SJCRH30 (cell line): ENCODE results near the gene LHX5. TPM values are rescaled to one million over a fixed set of nuclear protein-coding genes. Genes with fewer than 3 reads are reported as not detected.
A peak's percentile ranks its signal among the peaks of the same experiment; 100 is the strongest.

Experiments
- DNase-seq, 2 experiments: peaks; one replicate each; pipeline ENCODE4 v3.0.0-alpha.2; 2015 to 2020
- H3K27ac ChIP-seq: fragments of 250-450 bp; sonication (Bioruptor Pico); 2 replicates; pipeline ENCODE4 v1.5.1; 2020; ENCODE audit warnings: mild to moderate bottlenecking, moderate library complexity
- H3K27me3 ChIP-seq: fragments of 250-450 bp; sonication (Bioruptor Pico); 2 replicates; pipeline ENCODE4 v1.5.1; 2020; ENCODE audit warnings: mild to moderate bottlenecking, moderate library complexity
- H3K36me3 ChIP-seq: fragments of 250-450 bp; sonication (Bioruptor Pico); 2 replicates; pipeline ENCODE4 v1.5.1; 2020; ENCODE audit warnings: mild to moderate bottlenecking, moderate library complexity
- H3K4me1 ChIP-seq: fragments of 250-450 bp; sonication (Bioruptor Pico); 2 replicates; pipeline ENCODE4 v1.5.1; 2020; ENCODE audit warnings: mild to moderate bottlenecking, moderate library complexity
- H3K4me3 ChIP-seq: fragments of 250-450 bp; sonication (Bioruptor Pico); 2 replicates; pipeline ENCODE4 v1.5.1; 2020; ENCODE audit warnings: mild to moderate bottlenecking, moderate library complexity
- H3K9me3 ChIP-seq: fragments of 250-450 bp; sonication (Bioruptor Pico); replicated peaks from 2 replicates; pipeline ENCODE4 v1.5.1; 2020; ENCODE audit warnings: mild to moderate bottlenecking, moderate library complexity
- total RNA-seq: library from RNA; depleted of rRNA; stranded (reverse); fragments of >200 nt; shearing (Covaris generic); gene quantifications from 2 replicates; pipeline ENCODE4 v1.2.3, GENCODE V29; 2014

The LHX5 gene
- total RNA-seq, 1 experiment from 2014 or later = not detected

DNA sequence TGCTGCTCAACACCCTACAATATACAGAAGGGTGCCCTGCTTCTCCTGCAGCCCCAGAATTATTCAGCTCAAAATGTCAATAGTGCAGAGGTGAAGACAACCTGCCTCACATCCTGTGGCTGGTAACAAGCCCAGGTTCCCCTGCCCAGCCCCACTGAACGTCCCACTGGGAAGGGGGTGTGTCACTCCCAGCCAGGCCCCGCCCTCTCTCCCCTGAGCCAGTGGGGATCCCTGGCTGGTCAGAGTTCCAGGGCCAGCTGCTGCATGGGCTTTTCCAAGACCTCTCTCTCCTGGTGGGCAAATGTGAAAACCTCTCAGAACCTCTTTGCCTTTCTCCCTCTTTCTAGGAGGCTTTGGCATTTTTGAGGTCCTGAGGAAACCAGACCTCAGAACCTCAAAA lies 13.7 kb upstream of the LHX5 start:
- Histone ChIP-seq H3K27me3 (peaks cover 4% of the 10 kb centered on the region; the same call in 1 of the 2 replicates), H3K4me1 (no peaks in the 10 kb centered on the region), H3K36me3 (no peaks in the 10 kb centered on the region), H3K4me3 (no peak overlapping the region), H3K27ac (no peak overlapping the region), H3K9me3 (no peaks in the 10 kb centered on the region)
- DNase-seq = no peak

DNA sequence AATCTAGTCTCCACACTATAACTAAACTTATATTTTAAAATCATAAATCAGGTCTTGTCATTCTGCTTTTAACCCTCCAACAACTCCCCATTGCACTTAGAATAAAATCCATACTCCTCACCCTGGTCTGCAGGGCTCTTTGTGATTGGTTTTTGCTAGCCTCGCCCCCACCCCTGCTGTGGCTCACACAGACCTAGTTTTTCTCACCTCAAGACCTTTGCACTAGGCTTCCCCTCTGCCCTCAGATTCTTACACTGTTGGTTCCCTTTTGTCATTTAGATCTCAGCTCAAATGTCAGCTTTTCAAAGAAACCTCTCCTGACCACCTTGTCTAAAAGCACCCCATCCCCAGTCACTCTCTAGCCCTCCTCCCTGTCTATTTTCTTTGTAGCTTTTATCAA lies 10.7 kb upstream of the LHX5 start:
- H3K4me3 ChIP-seq = no peak overlapping the region
- H3K9me3 ChIP-seq = no peaks in the 10 kb centered on the region
- DNase-seq = no peak
- no peak overlapping the region for H3K27ac ChIP-seq
- no peaks in the 10 kb centered on the region for H3K4me1 ChIP-seq
- H3K27me3 ChIP-seq = peaks cover 4% of the 10 kb centered on the region; the same call in 1 of the 2 replicates
- H3K36me3 ChIP-seq = no peaks in the 10 kb centered on the region

DNA sequence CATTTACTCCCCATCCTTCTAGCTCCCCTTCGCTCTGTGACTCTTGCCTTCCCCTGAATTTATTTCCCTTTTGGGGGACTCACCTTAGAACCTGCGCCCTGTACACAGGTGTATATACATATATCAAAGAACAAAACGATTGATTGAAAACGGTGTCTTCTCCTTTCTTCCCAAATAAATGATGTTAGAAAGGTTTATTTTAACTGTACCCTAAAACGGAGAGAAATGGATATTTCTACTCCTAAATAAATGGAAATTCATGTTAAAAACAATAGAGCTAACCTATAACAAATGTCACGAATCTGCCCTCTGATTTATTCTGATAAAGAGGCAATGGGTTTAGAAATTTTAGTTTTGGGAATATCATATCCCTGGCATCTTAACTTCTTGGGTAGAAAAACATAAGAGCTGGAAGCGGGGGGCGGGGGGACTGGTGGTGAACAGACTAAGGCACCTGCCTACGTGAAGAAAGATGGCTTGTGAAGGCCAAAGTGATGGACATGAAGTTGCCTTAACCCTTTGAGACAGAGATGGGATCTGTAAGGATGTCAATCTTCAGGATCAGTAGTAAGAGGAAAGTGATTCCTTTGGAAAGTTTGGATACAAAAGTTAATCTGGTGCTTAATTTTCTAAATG lies 8.8 kb upstream of the LHX5 start:
- H3K4me3 ChIP-seq = no peak overlapping the region
- H3K4me1 ChIP-seq = no peaks in the 10 kb centered on the region
- H3K9me3 ChIP-seq = no peaks in the 10 kb centered on the region
- no peak for DNase-seq
- H3K27ac ChIP-seq = no peak overlapping the region
- no peaks in the 10 kb centered on the region for H3K36me3 ChIP-seq
- peaks cover 2% of the 10 kb centered on the region; the same call in 1 of the 2 replicates for H3K27me3 ChIP-seq

DNA sequence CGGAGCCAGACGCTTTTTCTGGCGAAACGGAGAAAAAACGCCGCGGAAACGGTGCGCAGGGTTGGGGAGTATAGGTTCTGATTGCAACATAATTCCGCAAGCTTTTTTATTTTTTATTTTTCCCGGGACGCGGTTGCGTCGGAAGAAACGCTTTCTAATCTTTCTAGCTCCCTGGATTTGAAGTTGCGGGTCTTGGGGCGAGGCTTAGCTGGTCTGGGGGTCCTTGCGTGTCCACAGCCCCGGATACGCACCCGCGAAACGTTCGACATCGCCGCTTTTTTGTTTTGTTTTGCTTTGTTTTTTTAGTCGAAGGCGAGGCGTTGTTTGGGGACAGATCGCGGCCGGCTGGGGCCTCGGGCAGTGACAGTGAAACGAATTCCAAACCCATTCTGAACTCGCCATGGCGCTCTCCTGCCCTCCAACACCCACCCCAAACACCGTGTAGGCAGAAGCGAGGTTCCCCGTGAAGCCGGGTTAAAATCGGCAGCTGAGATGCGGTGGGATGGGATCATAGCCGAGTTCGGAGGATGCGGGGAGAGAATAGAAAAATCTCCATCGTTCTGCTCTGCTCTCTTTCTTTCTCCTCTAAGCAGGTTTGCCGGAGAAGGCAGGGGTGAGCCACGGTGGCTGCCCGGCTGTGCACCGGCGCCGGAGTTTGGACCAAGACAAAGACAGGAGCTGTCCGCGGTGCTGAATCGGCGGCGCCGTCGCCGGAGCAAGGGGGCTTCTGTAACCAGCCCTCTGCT lies 8.1 kb upstream of the LHX5 start:
- Histone ChIP-seq H3K27me3 (no peaks in the 10 kb centered on the region; the same call in 1 of the 2 replicates), H3K27ac (no peak overlapping the region), H3K4me1 (no peaks in the 10 kb centered on the region), H3K36me3 (no peaks in the 10 kb centered on the region), H3K4me3 (no peak overlapping the region), H3K9me3 (no peaks in the 10 kb centered on the region)
- peak; percentile 17 for DNase-seq

DNA sequence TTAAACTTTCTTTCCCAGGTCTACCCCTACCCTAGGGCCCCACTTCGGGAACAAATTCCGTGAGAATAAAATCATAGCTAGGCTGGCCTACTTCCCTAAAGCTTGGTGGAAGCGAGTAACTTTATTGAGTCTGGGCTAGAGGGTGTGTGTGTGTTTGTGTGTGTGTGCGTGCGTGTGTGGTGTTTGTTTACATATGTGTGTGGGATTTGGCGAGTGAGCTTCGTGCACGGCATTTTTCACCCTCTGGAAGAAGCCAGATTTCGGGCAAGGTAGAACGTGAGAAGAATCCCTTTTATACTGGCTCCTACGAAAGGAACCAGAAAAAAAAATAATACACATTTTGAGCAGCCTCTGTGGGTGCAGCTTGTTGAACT lies 7.5 kb upstream of the LHX5 start:
- Histone ChIP-seq H3K27me3 (no peaks in the 10 kb centered on the region; the same call in 1 of the 2 replicates), H3K4me3 (no peak overlapping the region), H3K4me1 (no peaks in the 10 kb centered on the region), H3K27ac (no peak overlapping the region), H3K36me3 (no peaks in the 10 kb centered on the region), H3K9me3 (no peaks in the 10 kb centered on the region)
- no peak for DNase-seq

DNA sequence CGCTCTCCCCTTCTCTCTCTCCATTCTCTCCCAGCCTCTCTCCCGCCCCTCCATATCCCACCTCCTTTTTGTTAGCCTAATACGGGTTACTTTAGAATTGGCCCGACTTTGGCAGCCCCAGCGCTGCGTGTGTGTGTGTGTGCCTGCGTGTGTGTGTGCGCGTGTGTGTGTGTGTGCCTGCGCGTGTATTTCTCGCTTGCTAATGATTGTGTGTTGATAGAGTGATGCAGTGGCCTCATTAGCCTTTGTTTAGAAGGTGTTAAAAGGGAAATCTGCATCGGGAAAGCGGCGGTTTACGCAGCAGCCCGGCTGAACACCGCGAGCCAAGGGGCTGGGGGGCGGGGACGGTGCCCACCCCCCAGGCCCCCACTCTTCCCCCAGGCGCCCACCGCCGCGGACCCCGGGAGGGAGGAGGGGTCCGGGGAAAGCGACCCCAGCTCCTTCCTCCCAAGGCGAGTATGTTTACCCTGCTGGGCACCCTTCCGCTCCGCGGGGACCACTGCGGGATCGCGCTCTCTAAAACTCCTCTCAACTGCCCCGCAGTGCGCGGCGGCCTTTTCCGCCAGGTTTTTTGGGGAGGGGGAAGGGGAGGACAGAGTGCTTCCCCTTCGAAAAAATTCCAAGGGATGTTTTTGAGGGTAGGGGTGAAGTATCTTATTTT lies 6.8 kb upstream of the LHX5 start:
- DNase-seq = no peak
- H3K4me3 ChIP-seq = no peak overlapping the region
- no peak overlapping the region for H3K27ac ChIP-seq
- H3K9me3 ChIP-seq = no peaks in the 10 kb centered on the region
- no peaks in the 10 kb centered on the region for H3K36me3 ChIP-seq
- peaks cover 5% of the 10 kb centered on the region; the same call in 1 of the 2 replicates for H3K27me3 ChIP-seq
- H3K4me1 ChIP-seq = no peaks in the 10 kb centered on the region

DNA sequence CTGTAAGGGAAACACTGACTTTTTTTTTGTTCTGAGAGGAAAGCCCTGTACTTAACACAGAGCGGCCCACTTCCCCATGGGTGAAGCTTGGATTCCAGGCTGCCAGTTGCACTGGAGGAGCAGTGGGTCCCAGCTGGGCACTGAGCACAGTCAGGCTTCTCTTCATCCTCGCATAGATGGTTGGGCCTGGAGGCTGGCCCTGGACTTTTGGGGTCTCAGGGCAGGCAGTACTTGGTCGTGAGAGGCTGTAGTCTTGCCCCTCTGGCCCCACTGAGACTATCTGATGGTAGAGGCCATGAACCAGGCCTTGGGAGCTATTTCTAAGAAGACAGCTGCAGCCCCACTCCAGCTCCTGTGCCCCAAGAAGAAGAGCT lies 6.2 kb upstream of the LHX5 start:
- no peak for DNase-seq
- H3K27ac ChIP-seq = no peak overlapping the region
- H3K36me3 ChIP-seq = no peaks in the 10 kb centered on the region
- no peaks in the 10 kb centered on the region for H3K9me3 ChIP-seq
- no peaks in the 10 kb centered on the region for H3K4me1 ChIP-seq
- peaks cover 10% of the 10 kb centered on the region; the same call in 1 of the 2 replicates for H3K27me3 ChIP-seq
- H3K4me3 ChIP-seq = no peak overlapping the region

DNA sequence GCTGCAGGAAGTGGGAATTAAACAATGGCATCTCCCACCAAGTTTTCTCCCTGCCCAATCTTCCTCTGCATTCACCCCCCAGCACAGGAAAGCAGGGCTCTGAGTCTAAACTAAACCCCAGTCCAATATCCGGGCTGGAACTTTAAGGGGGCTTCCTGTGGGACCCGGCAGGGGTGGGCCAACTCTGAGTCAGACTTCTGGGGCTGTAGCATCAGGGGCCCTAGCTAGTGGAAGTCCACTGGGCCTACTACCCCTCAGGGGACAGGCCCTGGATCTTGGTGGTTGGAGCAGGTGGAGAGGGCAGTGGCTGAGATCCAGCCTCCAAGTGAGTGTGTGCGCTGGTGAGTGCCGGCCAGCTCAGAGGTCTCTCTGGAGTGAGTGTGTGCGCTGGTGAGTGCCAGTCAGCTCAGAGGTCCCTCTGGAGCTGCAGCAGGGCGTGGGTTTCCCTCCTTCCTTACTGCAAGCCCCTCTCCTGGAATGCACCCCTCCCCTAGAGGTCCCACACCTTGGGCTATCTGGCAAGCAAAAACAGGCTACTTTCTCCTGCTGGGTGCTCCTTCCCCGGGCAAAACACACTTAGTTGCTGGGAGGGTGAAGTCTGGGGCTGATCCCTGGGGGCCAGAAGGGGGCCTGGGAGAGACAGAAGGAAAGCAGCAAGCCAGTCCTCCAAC lies 5.6 kb upstream of the LHX5 start:
- Histone ChIP-seq H3K4me1 (no peaks in the 10 kb centered on the region), H3K27me3 (peaks cover 10% of the 10 kb centered on the region; the same call in 1 of the 2 replicates), H3K4me3 (no peak overlapping the region), H3K9me3 (no peaks in the 10 kb centered on the region), H3K27ac (no peak overlapping the region), H3K36me3 (no peaks in the 10 kb centered on the region)
- no peak for DNase-seq

DNA sequence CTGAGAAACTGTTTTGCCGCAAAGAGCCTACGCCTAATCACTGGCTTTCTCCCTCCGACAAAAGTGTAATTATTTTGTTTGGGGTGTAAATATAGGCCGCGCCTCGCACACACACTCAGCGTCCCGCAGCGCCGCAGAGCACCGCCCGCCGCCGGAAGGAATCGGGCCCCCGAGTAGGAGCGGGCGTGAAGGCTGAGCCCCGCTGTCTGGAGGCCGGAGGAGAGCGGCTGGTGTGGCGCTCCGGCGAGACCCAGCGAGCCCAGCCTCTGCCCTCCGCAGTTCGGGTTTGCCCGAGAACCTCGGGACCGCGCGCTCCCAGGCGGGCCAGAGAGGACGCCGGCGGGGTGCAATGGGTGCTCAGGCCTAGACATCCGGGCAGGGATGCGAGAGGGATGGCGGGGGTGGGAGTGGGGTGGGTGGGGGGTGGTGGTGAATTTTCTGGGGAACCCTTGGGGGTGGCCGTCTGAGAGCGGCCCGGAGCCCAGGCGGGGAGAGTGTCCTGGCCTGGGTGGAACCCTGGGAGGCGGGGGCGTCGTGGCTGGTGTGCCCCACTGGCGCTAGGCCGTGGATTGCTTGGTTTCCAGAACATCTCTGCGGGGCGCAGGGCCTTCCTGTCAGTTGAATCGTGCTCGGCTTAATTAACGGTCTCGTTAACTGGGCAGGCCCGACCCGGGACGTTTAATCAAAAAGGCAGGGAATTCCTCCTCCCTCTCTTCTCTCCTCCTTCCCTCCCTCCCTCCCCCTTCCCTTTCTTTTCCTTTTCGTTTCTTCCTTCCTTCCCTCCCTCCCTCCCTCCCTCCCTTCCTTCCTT lies 4.7 kb upstream of the LHX5 start:
- no peak for DNase-seq
- Histone ChIP-seq H3K27me3 (peaks cover 10% of the 10 kb centered on the region; the same call in 1 of the 2 replicates), H3K36me3 (no peaks in the 10 kb centered on the region), H3K4me3 (no peak overlapping the region), H3K4me1 (no peaks in the 10 kb centered on the region), H3K9me3 (no peaks in the 10 kb centered on the region), H3K27ac (no peak overlapping the region)

DNA sequence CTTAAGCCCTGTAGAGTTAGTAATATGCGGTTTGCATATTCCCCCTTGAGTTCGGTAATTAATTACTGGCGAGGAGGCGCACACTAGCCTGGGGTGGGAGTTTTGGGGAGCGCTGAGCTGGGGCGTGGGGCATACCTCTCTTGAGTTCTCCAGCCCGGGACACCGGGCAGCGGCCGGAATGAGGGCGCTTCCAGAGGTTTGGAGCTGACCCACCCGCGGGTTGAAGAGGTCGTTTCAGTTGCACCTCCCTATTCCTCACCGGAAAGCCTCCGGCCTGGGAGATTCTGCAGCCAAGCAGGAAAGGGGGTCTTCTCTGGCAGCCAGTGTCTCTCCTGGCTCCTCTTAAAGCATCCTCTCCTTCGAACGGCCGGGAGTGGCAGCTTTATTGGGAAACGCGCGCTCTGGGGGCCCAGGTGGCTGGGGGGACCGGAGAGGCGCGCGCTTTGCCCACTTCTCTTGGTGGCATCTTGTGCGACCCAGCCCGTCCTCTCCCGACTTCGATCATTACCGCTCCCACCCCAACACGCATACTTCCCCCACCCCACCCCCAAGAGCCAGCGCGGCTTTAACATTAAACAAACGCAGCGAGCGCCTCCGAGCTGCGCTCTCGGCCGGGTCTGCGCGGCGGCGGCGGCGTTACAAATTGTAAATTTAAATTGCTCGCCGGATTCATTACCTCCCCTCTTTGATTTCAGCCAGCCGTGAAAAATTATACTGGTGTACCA lies 3.9 kb upstream of the LHX5 start:
- Histone ChIP-seq H3K9me3 (no peaks in the 10 kb centered on the region), H3K27me3 (peaks cover 10% of the 10 kb centered on the region; the same call in 1 of the 2 replicates), H3K36me3 (no peaks in the 10 kb centered on the region), H3K27ac (no peak overlapping the region), H3K4me3 (no peak overlapping the region), H3K4me1 (no peaks in the 10 kb centered on the region)
- DNase-seq = no peak

DNA sequence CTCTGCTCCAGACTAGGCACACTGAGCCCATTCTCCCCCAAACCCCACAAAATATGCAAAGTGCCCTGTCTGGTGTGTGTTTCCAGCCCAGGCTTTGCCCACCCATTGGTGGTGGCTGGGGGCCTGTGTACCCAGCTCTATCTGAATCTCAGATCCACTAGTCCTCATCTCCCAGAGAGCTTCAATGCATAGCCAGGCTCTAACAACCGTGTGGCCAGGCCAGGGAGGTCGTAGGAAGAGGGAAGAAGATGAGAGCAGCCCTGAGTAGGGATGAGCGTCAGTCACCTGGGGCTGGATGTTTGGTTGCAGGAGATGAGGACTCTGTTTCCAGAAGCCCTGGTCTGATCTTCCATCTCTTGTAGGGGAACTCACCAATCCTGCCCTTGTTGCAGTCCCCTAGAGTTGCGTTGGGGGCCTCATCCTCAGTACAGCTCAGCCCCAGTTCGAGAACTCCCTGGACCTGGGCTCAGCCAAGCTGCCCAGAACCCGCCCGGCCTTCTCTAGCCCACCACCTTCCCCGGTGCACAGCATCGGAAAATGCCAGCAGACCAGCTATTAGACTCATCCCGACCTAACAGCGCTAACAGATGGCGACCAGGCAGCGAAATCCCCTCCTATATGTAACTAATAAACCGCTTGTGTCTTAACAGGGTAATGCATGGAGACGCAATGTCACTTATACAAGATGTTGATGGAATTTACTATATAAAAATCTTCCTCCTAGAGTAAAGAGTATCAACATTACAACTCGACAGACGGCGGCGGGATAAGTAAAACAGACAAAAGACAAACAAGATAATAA lies 3.2 kb upstream of the LHX5 start:
- Histone ChIP-seq H3K27me3 (peaks cover 13% of the 10 kb centered on the region; the same call in 1 of the 2 replicates), H3K4me3 (no peak overlapping the region), H3K36me3 (no peaks in the 10 kb centered on the region), H3K9me3 (no peaks in the 10 kb centered on the region), H3K27ac (no peak overlapping the region), H3K4me1 (no peaks in the 10 kb centered on the region)
- DNase-seq = no peak

DNA sequence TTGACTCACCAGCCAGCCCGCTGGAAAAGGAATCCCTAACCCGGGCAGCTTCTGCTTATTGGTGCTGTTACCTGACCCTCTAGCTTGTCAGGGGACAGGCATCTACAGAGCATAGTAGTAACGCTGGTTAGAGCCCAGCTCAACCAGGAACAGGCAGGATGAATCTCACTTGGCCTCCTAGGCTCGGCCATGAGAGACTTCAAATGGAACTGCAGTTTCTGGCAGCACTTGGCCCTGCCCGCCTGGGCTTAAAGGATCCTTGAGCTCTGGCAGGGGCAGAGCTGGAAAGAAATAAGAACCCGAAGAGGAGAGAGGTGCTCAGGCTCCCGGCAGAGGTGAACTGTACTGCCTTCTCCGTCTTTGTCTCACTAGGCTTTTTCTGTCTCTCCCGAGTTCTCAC lies 2.3 kb upstream of the LHX5 start:
- DNase-seq = no peak
- no peaks in the 10 kb centered on the region for H3K36me3 ChIP-seq
- no peaks in the 10 kb centered on the region for H3K4me1 ChIP-seq
- no peak overlapping the region for H3K27ac ChIP-seq
- H3K27me3 ChIP-seq = peaks cover 13% of the 10 kb centered on the region; the same call in 1 of the 2 replicates
- H3K9me3 ChIP-seq = no peaks in the 10 kb centered on the region
- H3K4me3 ChIP-seq = no peak overlapping the region

DNA sequence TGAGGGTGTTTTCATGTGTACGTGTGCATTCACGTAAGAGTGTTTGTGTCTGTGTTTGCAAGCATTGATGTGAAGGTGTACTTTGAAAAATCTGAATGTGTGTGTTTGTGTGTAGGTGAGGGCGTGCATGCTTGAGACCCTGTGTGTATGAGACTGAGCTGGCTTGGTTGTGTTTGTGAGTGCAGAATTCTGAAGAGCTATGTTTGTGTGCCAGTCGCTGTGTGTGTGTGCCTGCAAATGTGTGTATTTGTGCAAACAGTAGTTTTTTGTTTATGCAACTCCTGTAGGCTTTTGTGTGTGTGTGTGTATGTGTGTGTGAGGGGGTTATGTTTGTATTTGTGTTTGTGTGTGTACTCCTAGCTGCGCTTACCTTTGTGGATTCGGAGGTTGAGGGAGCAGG lies 1.7 kb upstream of the LHX5 start:
- no peaks in the 10 kb centered on the region for H3K36me3 ChIP-seq
- H3K27me3 ChIP-seq = peaks cover 13% of the 10 kb centered on the region; the same call in 1 of the 2 replicates
- H3K4me3 ChIP-seq = no peak overlapping the region
- no peaks in the 10 kb centered on the region for H3K9me3 ChIP-seq
- DNase-seq = no peak
- H3K27ac ChIP-seq = no peak overlapping the region
- no peaks in the 10 kb centered on the region for H3K4me1 ChIP-seq
